A673 (cell line): ENCODE measurements around the gene COL3A1. TPM values are rescaled to one million over a fixed set of nuclear protein-coding genes. Genes with fewer than 3 reads are reported as not detected.

Experiments used
- BruUV-seq: library from RNA; stranded (reverse); fragments of 400-500 nt; replicated peaks from 2 replicates; lab custom pipeline; 2021; lab: Mats Ljungman, UMichigan
- CTCF ChIA-PET: fragments of 300-600 bp; sonication (Branson Sonifier 250); formaldehyde crosslinking; loops from one replicate; lab custom pipeline; 2022; ENCODE audit warnings: antibody characterized with exemption; lab: Charles Lee
- POLR2A ChIA-PET: fragments of 300-600 bp; sonication (Branson Sonifier 250); formaldehyde crosslinking; loops from one replicate; lab custom pipeline; 2022; ENCODE audit warnings: antibody characterized with exemption; ENCODE audit not compliant: low non-redundant PET; lab: Charles Lee
- DNase-seq: peaks from one replicate; pipeline ENCODE4 v3.0.0-alpha.2; 2015; ENCODE audit warnings: low spot score
- H3K27ac ChIP-seq: fragments of 200-600 bp; sonication (generic); 2 replicates; pipeline ENCODE4 v1.5.1; 2016; ENCODE audit warnings: mixed run types, low read depth, mild to moderate bottlenecking, mixed read lengths, antibody characterized with exemption, low read length; ENCODE audit not compliant: poor library complexity, severe bottlenecking
- H3K27me3 ChIP-seq: fragments of 200-600 bp; sonication (generic); replicated peaks from 2 replicates; pipeline ENCODE4 v1.6.1; 2017; ENCODE audit warnings: mixed run types, low read depth, mild to moderate bottlenecking, mixed read lengths, antibody characterized with exemption, low read length; ENCODE audit not compliant: insufficient read depth, poor library complexity
- H3K36me3 ChIP-seq: fragments of 200-600 bp; sonication (generic); 2 replicates; pipeline ENCODE4 v1.6.1; 2016; ENCODE audit warnings: mixed run types, mild to moderate bottlenecking, mixed read lengths, antibody characterized with exemption, low read length; ENCODE audit not compliant: insufficient read depth, poor library complexity, severe bottlenecking
- H3K4me1 ChIP-seq: fragments of 200-600 bp; sonication (generic); 2 replicates; pipeline ENCODE4 v1.6.1; 2017; ENCODE audit warnings: mixed run types, mild to moderate bottlenecking, mixed read lengths, antibody characterized with exemption, low read length; ENCODE audit not compliant: insufficient read depth, poor library complexity, severe bottlenecking
- H3K4me3 ChIP-seq: fragments of 200-600 bp; sonication (generic); 2 replicates; pipeline ENCODE4 v1.5.1; 2016; ENCODE audit warnings: low read depth, mixed run types, mild to moderate bottlenecking, mixed read lengths, low read length; ENCODE audit not compliant: poor library complexity, severe bottlenecking
- H3K9me3 ChIP-seq: fragments of 200-600 bp; sonication (generic); 2 replicates; pipeline ENCODE4 v1.6.1; 2016; ENCODE audit warnings: mixed run types, low read depth, mild to moderate bottlenecking, mixed read lengths, antibody characterized with exemption, low read length; ENCODE audit not compliant: poor library complexity, severe bottlenecking
- CTCF ChIP-seq: fragments of 300-800, 200-600 bp; sonication (generic); conservative IDR thresholded peaks from 2 replicates; pipeline ENCODE4 v1.5.1; 2017; ENCODE audit warnings: low read depth, mild to moderate bottlenecking, antibody characterized with exemption, low read length, moderate library complexity, mixed read lengths
- EZH2 ChIP-seq: fragments of 200-600 bp; sonication (generic); IDR thresholded peaks from 2 replicates; pipeline ENCODE4 v1.6.1; 2017; ENCODE audit warnings: borderline replicate concordance, low read depth, mild to moderate bottlenecking, mixed read lengths, antibody characterized with exemption, low read length; ENCODE audit not compliant: poor library complexity, severe bottlenecking
- intact Hi-C: fragments of 100-400 bp; cut with micrococcal nuclease; formaldehyde crosslinking; loops from one replicate; pipeline ENCODE4 v1.10.0; 2022; ENCODE audit not compliant: unreplicated experiment
- total RNA-seq: library from RNA; stranded (reverse); gene quantifications from 2 replicates; pipeline ENCODE4 v1.2.3, GENCODE V29; 2021

The COL3A1 gene
- total RNA-seq, 1 experiment from 2014 or later = 12.6 TPM

- CTCF ChIA-PET = no interaction called here
- H3K4me3 ChIP-seq = no peak overlapping the region
Observed at GRCh38 chr2:188949046-188949818, 24.9 kb upstream of the COL3A1 start.

GRCh38 chr2:188952901-188953300, 21.3 kb upstream of the COL3A1 start:
- Histone ChIP-seq H3K4me3 (no peak overlapping the region), H3K9me3 (no peaks in the 10 kb centered on the region), H3K27me3 (no peaks in the 10 kb centered on the region), H3K27ac (no peak overlapping the region), H3K4me1 (no peaks in the 10 kb centered on the region), H3K36me3 (no peaks in the 10 kb centered on the region)
- TF ChIP-seq CTCF (no peak), EZH2 (no peak)
- no peak for DNase-seq
- BruUV-seq = no TSS peak
- ChIA-PET POLR2A (no interaction called here), CTCF (no interaction called here)
- intact Hi-C loops = no loop called here

More at GRCh38 chr2:188949046-188949818, 24.9 kb upstream of the COL3A1 start:
- POLR2A ChIA-PET = no interaction called here
- BruUV-seq = no TSS peak
- intact Hi-C loops = no loop called here
- H3K9me3 ChIP-seq = no peaks in the 10 kb centered on the region
- no peak overlapping the region for H3K27ac ChIP-seq
- TF ChIP-seq EZH2 = no peak
- H3K36me3 ChIP-seq = no peaks in the 10 kb centered on the region
- DNase-seq = no peak
- H3K27me3 ChIP-seq = no peaks in the 10 kb centered on the region
- H3K4me1 ChIP-seq = no peaks in the 10 kb centered on the region

- CTCF ChIA-PET = no interaction called here
- no peak overlapping the region for H3K27ac ChIP-seq
- no peak for DNase-seq
Observed at GRCh38 chr2:188956290-188956689, 17.9 kb upstream of the COL3A1 start.

More at GRCh38 chr2:188956290-188956689, 17.9 kb upstream of the COL3A1 start:
- Histone ChIP-seq H3K4me3 (no peak overlapping the region), H3K27me3 (no peaks in the 10 kb centered on the region), H3K36me3 (no peaks in the 10 kb centered on the region), H3K4me1 (no peaks in the 10 kb centered on the region), H3K9me3 (no peaks in the 10 kb centered on the region)
- POLR2A ChIA-PET = no interaction called here
- TF ChIP-seq CTCF (no peak), EZH2 (no peak)
- intact Hi-C loops = no loop called here
- no TSS peak for BruUV-seq
